H1 (cell line): ENCODE measurements around the gene SGPP2. TPM values are rescaled to one million over a fixed set of nuclear protein-coding genes. Genes with fewer than 3 reads are reported as not detected.

Experiments
- CHD7 ChIP-seq: fragments of 300-600 bp; sonication (generic); IDR thresholded peaks from 2 replicates; pipeline ENCODE4 v1.7.1; 2012; ENCODE audit warnings: low read length, moderate library complexity, mild to moderate bottlenecking, inconsistent platforms; ENCODE audit not compliant: insufficient replicate concordance
- NRF1 ChIP-seq: IDR thresholded peaks from 2 replicates; pipeline ENCODE4 v1.6.1; 2011; ENCODE audit warnings: mild to moderate bottlenecking, low read depth, low read length, improper control_type of control experiment
- TAF7 ChIP-seq: optimal IDR thresholded peaks from 2 replicates; pipeline ENCODE3; 2011; ENCODE audit warnings: low read depth, mild to moderate bottlenecking, inconsistent platforms, low read length, moderate library complexity, borderline replicate concordance
- polyA plus RNA-seq, 7 experiments: library from polyadenylated mRNA; depleted of rRNA in 3 of 7; stranded (reverse) in 5 of 7; unstranded in 2 of 7; fragments of >200 nt in 5 of 7; fragments of 200-250 nt in 2 of 7; gene quantifications; 1 replicate in 5 of 7; 2 replicates in 1 of 7; 4 replicates in 1 of 7; pipeline versions ENCODE4 v1.2.1 to v1.2.3, GENCODE V29; 2011 to 2013; ENCODE audit warnings: missing spikeins in 2 of 7, mixed read lengths in 2 of 7
- total RNA-seq: library from RNA; stranded (reverse); fragmentation: NEBNext Ultra II Directional; extraction: Animal tissue kit (Norgen Biotek cat#: 25700); gene quantifications from 2 replicates; pipeline ENCODE4 v1.2.1, GENCODE V29; 2021

Gene SGPP2
- total and polyA plus RNA-seq, 2 of the 8 experiments (the other 6 are each of a cell fraction or from before 2014, with no cell fraction given) = 0.29 TPM; not detected in 1

- TF ChIP-seq NRF1 = no peak
- TF ChIP-seq CHD7 = no peak
- no peak for TF ChIP-seq TAF7
Observed at GRCh38 chr2:222495388-222495787, 71.0 kb downstream of the SGPP2 start (continued).
